IMR-90 (cell line): ENCODE data around the gene CYP4F22. TPM values are rescaled to one million over a fixed set of nuclear protein-coding genes. Genes with fewer than 3 reads are reported as not detected.

Experiments
- ATAC-seq: fragments of 200-7000 bp; cut with Tn5 transposase; 2 replicates; pipeline ENCODE4 v1.9.1; 2020; ENCODE audit warnings: low read depth, mild to moderate bottlenecking, moderate library complexity
- BruUV-seq: library from RNA; stranded (reverse); fragments of 400-500 nt; replicated peaks from 2 replicates; lab custom pipeline; 2021; lab: Mats Ljungman, UMichigan
- CTCF ChIA-PET: fragments of 300-600 bp; formaldehyde crosslinking; extraction: SDS; loops from one replicate; lab custom pipeline; 2021; ENCODE audit warnings: antibody characterized with exemption; lab: Yijun Ruan, JAX
- POLR2A ChIA-PET: fragments of 300-600 bp; sonication (Branson Sonifier 250); formaldehyde crosslinking; loops from one replicate; lab custom pipeline; 2022; ENCODE audit warnings: antibody characterized with exemption; ENCODE audit not compliant: unreplicated experiment; lab: Charles Lee
- DNase-seq: peaks from one replicate; pipeline ENCODE4 v3.0.0; 2013
- H2AFZ ChIP-seq: replicated peaks from 2 replicates; pipeline ENCODE3; 2013; ENCODE audit warnings: low read length, mild to moderate bottlenecking; ENCODE audit not compliant: poor library complexity
- H2AK5ac ChIP-seq: 2 replicates; pipeline ENCODE4 v1.6.1; 2013; ENCODE audit warnings: low read depth, low read length, inconsistent platforms
- H2AK9ac ChIP-seq: replicated peaks from 2 replicates; pipeline ENCODE3; 2013; ENCODE audit warnings: mild to moderate bottlenecking, low read depth, low read length, moderate library complexity; ENCODE audit not compliant: poor library complexity
- H2BK120ac ChIP-seq: 2 replicates; pipeline ENCODE4 v1.6.1; 2013; ENCODE audit warnings: low read depth, low read length, inconsistent platforms
- H2BK15ac ChIP-seq: 3 replicates; pipeline ENCODE4 v1.6.1; 2013; ENCODE audit warnings: low read depth, low read length, inconsistent platforms
- H2BK20ac ChIP-seq: 2 replicates; pipeline ENCODE4 v1.6.1; 2013; ENCODE audit warnings: low read depth, mild to moderate bottlenecking, inconsistent platforms, low read length, moderate library complexity
- H2BK5ac ChIP-seq: 2 replicates; pipeline ENCODE4 v1.6.1; 2013; ENCODE audit warnings: mild to moderate bottlenecking, low read depth, low read length, inconsistent platforms; ENCODE audit not compliant: poor library complexity, severe bottlenecking
- H3K14ac ChIP-seq: replicated peaks from 2 replicates; pipeline ENCODE4 v1.6.1; 2013; ENCODE audit warnings: low read depth, low read length, inconsistent platforms
- H3K18ac ChIP-seq: 2 replicates; pipeline ENCODE4 v1.6.1; 2013; ENCODE audit warnings: low read depth, low read length, control low read depth
- H3K23ac ChIP-seq: 2 replicates; pipeline ENCODE4 v1.6.1; 2013; ENCODE audit warnings: low read depth, low read length, inconsistent platforms
- H3K27ac ChIP-seq: 2 replicates; pipeline ENCODE4 v1.5.1; 2013; ENCODE audit warnings: mild to moderate bottlenecking, control low read depth, low read length; ENCODE audit not compliant: insufficient read depth
- H3K27me3 ChIP-seq: 2 replicates; pipeline ENCODE4 v1.6.1; 2013; ENCODE audit warnings: low read length; ENCODE audit not compliant: control insufficient read depth, insufficient read depth
- H3K36me3 ChIP-seq: 2 replicates; pipeline ENCODE4 v1.6.1; 2013; ENCODE audit warnings: low read length, mixed read lengths; ENCODE audit not compliant: control insufficient read depth, insufficient read depth
- H3K4ac ChIP-seq: 2 replicates; pipeline ENCODE4 v1.6.1; 2013; ENCODE audit warnings: low read depth, low read length, inconsistent platforms
- H3K4me1 ChIP-seq: 2 replicates; pipeline ENCODE4 v1.6.1; 2013; ENCODE audit warnings: low read length, mixed read lengths; ENCODE audit not compliant: control insufficient read depth, insufficient read depth
- H3K4me2 ChIP-seq: 2 replicates; pipeline ENCODE4 v1.6.1; 2013; ENCODE audit warnings: low read depth, mild to moderate bottlenecking, control low read depth, low read length, moderate library complexity
- H3K4me3 ChIP-seq: 2 replicates; pipeline ENCODE4 v1.5.1; 2013; ENCODE audit warnings: low read depth, mild to moderate bottlenecking, control low read depth, low read length, moderate library complexity; ENCODE audit not compliant: insufficient read depth
- H3K56ac ChIP-seq: 2 replicates; pipeline ENCODE4 v1.6.1; 2013; ENCODE audit warnings: low read length, inconsistent platforms; ENCODE audit not compliant: insufficient read depth; ENCODE audit errors: extremely low read depth
- H3K79me1 ChIP-seq, 2 experiments: 2 replicates each; pipeline ENCODE4 v1.6.1; 2013; ENCODE audit warnings: low read length in 2 of 2, inconsistent platforms in 1 of 2, low read depth in 1 of 2
- H3K9ac ChIP-seq: 2 replicates; pipeline ENCODE4 v1.6.1; 2013; ENCODE audit warnings: low read depth, low read length, control low read depth
- H3K9me1 ChIP-seq: 2 replicates; pipeline ENCODE4 v1.6.1; 2013; ENCODE audit warnings: low read length, inconsistent platforms; ENCODE audit not compliant: insufficient read depth
- H3K9me3 ChIP-seq: 2 replicates; pipeline ENCODE4 v1.6.1; 2013; ENCODE audit warnings: low read length; ENCODE audit not compliant: control insufficient read depth, insufficient read depth
- H4K20me1 ChIP-seq: 2 replicates; pipeline ENCODE4 v1.6.1; 2013; ENCODE audit warnings: low read length, inconsistent platforms; ENCODE audit not compliant: insufficient read depth
- H4K5ac ChIP-seq: 2 replicates; pipeline ENCODE4 v1.6.1; 2013; ENCODE audit warnings: mild to moderate bottlenecking, low read depth, low read length, control low read depth
- H4K8ac ChIP-seq, 2 experiments: 2 replicates each; pipeline ENCODE4 v1.6.1; 2013; ENCODE audit warnings: low read depth in 2 of 2, low read length in 2 of 2, control low read depth in 1 of 2, inconsistent platforms in 1 of 2
- H4K91ac ChIP-seq: 2 replicates; pipeline ENCODE4 v1.6.1; 2013; ENCODE audit warnings: low read depth, low read length, inconsistent platforms; ENCODE audit not compliant: insufficient read depth
- CHD1 ChIP-seq: IDR thresholded peaks from 2 replicates; pipeline ENCODE4 v1.6.1; 2012; ENCODE audit warnings: low read depth, low read length, improper control_type of control experiment
- MAFK ChIP-seq: IDR thresholded peaks from 2 replicates; pipeline ENCODE4 v1.6.1; 2012; ENCODE audit warnings: low read depth, low read length, improper control_type of control experiment
- RAD21 ChIP-seq: IDR thresholded peaks from 2 replicates; pipeline ENCODE4 v1.6.1; 2012; ENCODE audit warnings: low read length, improper control_type of control experiment
- WGBS, 2 experiments: methylation state at CpG; one replicate each; pipeline versions ENCODE4 v1.1.5 to v1.1.7; 2013; ENCODE audit warnings: missing lambda C conversion rate in 2 of 2; ENCODE audit not compliant: insufficient read length in 1 of 2; ENCODE audit errors: extremely low coverage in 2 of 2; 5-methylcytosine and 5-hydroxymethylcytosine counted together
- dilution Hi-C: fragments of 300-500 bp; cut with HindIII; formaldehyde crosslinking; loops from one replicate; pipeline ENCODE4 v1.14.3; 2018; ENCODE audit warnings: low sequenced_read_pairs; ENCODE audit not compliant: unreplicated experiment
- in situ Hi-C: fragments of 300-500 bp; cut with MboI; formaldehyde crosslinking; loops from 3 replicates; pipeline ENCODE4 v1.14.3; 2019; ENCODE audit warnings: low sequenced_read_pairs, inconsistent platforms, mixed read lengths
- intact Hi-C: fragments of 100-400 bp; cut with micrococcal nuclease; formaldehyde crosslinking; loops from 2 replicates; pipeline ENCODE4 v1.10.0; 2022
- polyA plus RNA-seq, 3 experiments: library from polyadenylated mRNA; depleted of rRNA; stranded (reverse); fragments of >200 nt; gene quantifications; 2 replicates each; pipeline ENCODE4 v1.2.3, GENCODE V29; 2012; ENCODE audit warnings: low replicate concordance in 1 of 3
- total RNA-seq: library from RNA; depleted of rRNA; stranded (reverse); fragments of >200 nt; gene quantifications from 2 replicates; pipeline ENCODE4 v1.2.3, GENCODE V29; 2012

Gene CYP4F22
- total and polyA plus RNA-seq, 2 of the 4 experiments (the other 2 are of a cell fraction) = not detected

DNA sequence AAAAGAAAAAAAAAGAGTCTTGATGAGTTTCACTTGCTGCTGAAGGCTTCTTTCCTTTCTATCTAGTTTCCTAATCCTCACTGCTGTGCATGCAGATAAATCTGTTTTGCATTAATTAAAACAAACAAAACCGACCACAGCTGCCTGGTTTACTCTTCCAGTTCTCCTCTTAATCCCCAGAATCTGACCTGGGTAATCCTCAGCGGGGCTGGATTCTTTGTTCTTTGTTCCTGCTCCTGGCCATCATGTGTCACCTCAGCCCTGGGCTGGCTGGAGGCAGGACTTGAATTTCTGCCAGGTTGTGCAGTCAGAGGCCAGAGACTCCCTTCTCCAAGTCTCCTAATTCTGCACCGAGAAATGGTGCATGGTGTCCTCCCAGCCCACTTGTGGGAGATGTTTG lies 54.5 kb downstream of the CYP4F22 start:
- Histone ChIP-seq H2BK5ac (no peak overlapping the region), H3K27me3 (peaks cover 2% of the 10 kb centered on the region; the same call in 1 of the 2 replicates), H3K36me3 (no peaks in the 10 kb centered on the region), H2BK120ac (no peak overlapping the region), H3K14ac (no peak overlapping the region), H2AK5ac (no peak overlapping the region), H4K5ac (no peak overlapping the region), H3K9me1 (no peaks in the 10 kb centered on the region), H3K4me3 (no peak overlapping the region), H3K18ac (no peak overlapping the region), H4K8ac (no peak overlapping the region), H3K79me1 (no peaks in the 10 kb centered on the region), H3K4me2 (no peak overlapping the region), H4K20me1 (no peaks in the 10 kb centered on the region), H3K9ac (no peak overlapping the region), H3K9me3 (no peaks in the 10 kb centered on the region), H3K56ac (no peak overlapping the region), H2BK20ac (no peak overlapping the region), H3K4me1 (peaks cover 2% of the 10 kb centered on the region; the same call in 1 of the 2 replicates), H2AFZ (peak overlapping the region; percentile 23), H3K23ac (no peak overlapping the region), H2BK15ac (no peak overlapping the region), H2AK9ac (no peak overlapping the region), H4K91ac (no peak overlapping the region), H3K4ac (no peak overlapping the region), H3K27ac (no peak overlapping the region)
- ChIA-PET CTCF (interaction anchor here (0.6 kb wide), 1 partner anchor 411 kb away, joined by 3 read pairs; no protein-coding TSS in a partner anchor), POLR2A (no interaction called here)
- peak; percentile 4 for DNase-seq
- peak; percentile 32 for ATAC-seq
- no CpG with 5 or more reads among the region's 3 CpGs for WGBS, 2 experiments
- dilution Hi-C loops (no loop called here), in situ Hi-C loops (no loop called here), intact Hi-C loops (no loop called here)
- TF ChIP-seq RAD21 (no peak), CHD1 (no peak), MAFK (no peak)
- no TSS peak for BruUV-seq
